DMS79 treated with DMSO at 0.1 percent for 48 hours (cell line): Measurements from ENCODE around the gene DLX3.

Experiments
- DNase-seq: peaks from one replicate; lab custom pipeline; 2025; lab: John Stamatoyannopoulos, UW

The DLX3 gene

DNA sequence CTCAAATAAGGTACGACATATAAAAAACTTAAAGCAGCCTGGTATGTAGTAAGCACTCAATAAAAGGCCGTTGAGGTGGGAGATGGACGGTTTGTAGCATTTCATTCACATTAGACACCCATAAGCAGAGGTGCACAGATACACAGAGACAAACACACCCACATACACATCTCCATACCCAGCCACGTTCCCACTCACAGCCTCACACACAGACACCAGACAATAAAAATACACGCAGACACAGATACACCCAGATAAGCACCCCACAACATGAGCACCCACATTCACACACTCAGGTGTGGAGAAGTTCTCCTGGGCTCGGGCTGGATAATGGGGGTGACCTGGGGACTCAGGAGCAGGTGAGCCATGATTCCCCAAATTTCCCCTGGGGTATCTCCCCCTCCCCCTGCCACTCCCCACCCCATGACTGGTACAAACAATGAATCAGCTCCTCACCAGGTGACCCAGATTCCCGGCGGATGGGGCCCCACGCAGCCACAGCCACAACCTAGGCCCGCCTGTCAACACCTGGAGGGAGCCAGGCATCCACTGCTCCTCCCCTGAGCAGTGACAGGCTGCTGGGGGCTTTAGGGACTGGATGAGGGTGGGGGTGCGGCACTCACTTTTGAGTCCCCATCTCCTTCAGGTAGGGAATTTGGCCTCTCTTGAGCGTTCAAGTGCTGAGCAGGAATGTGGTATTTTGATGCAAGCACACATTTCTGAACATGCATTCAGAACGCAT, 2.7 kb downstream of the DLX3 start:
- no peak for DNase-seq

DNA sequence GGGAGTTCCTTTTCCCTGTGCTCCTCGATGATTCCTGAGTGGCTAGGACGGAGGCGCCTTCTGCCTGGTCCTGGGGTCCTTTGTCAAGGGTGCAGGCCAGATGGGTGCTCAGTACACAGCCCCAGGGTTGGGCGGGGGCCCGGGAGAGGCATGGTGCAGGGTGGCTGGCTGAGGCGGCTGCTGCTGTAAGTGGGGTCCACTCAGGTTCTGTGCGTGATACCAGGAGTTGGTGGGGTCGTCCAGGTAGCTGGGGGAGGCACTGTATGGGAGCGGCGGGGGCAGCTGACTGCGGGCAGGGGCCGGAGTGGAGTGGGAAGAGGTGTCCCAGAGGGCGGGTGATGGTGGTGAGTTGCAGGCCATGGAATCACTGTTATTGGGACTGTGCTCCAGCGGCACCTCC, 3.6 kb downstream of the DLX3 start:
- DNase-seq, result no peak

DNA sequence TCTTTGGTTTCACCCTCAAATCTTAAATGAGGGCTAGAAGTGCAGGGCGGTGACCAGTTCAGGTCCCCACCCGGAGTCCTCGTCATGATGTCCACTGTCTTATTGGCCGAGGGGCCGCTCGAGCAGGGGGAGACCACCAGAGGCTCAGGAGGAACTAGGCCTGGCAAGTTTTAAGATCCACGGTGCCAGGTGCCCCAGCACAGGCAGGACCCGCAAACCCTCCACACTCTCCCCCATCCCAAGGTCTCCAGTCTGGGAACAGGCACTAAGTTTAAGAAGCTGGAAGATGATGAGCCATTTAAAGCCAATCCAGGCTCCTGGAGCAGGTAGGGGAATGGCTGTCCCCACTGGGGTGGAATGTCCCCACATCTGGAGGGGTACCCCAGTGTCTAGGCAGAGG, 4.1 kb downstream of the DLX3 start:
- no peak for DNase-seq

DNA sequence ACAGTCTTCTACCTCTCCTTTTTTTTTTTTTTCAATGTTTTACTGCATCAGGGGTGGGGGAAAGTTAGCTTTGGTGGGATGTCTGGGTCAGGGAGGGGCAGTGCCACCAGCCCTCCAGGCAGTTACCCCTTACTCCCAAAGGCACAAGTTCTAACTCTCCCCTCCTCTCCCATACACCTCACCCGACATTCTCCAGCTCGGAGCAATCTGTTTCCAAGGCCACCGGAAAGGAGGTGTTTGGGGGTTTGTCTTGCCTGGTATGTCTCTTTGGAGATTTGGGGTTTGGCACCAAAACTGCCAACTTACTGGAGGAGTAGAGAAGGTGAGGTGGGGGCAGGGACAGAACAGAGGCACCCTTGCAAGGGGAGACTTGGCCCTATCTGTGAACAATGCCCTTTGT, 4.7 kb downstream of the DLX3 start:
- no peak for DNase-seq

DNA sequence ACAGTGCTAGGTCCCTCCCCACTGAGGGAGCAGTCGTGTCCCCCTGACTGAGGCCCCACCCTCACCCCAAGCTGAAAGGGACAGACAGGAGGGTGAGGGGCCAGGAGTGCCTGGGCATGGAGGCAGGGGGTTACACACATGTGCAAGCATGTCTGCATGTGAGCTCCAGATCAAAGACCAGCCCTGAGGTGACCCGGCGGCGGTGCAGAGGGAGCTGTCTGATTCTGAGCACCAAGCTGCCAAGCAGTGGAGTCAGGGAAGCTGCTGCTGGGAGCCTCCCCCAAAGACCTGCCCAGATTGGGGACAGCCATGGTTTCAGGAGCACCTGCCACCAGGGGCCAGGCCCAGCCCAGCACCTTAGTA, 5.5 kb downstream of the DLX3 start:
- no peak for DNase-seq

DNA sequence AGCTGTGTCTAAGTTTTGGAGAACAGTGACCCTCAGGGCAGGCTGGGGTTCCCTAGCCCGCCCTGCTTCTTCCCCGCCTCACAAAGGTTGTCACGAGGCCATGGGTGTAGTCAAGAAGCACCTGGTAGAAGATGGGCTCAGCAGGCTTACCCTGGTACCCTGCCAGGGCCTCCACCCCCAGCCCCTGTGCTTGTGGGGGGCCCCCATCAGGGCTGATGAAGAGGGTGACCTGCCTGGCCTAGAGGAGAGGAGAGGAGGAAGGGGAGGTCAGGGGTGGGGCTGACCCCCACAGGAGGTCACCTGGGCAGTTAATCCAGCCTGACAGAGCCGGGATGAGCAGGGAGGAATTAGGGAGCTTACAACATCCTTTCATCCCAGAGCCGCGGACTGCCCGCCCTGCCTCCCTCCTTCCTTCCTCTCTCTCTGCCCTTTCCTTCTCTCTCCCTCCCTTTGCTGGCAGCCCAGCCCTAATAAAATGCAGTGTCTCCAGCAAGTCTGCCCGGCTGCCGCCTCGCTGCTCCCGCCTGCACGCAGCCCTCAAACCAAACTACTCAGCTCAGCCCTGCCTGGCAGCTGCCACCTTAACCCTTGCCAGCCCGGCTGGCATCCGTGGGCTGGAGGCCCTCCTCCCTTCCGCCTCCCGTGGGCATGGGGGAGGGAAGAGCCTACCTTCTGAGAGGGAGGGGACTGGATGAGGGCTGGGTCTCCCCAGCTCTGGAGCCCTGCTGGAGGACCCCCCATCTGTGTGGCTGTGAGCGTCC, 7.2 kb downstream of the DLX3 start:
- peak; percentile 86 for DNase-seq

DNA sequence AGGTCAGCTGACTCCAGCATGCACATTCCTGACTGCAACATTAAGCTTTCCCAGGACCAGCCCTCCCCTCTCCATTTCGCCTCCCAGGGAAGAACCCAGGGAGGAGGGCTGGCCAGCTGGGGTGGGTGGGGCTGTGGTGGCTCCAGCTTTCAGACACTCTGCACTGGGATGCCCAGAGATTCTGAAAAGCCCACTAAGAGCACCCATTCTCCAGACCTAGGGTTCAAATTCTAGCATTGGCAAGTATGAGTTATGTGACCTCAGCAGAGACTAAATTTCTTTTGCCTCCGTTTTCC, 7.8 kb downstream of the DLX3 start:
- DNase-seq, result no peak

DNA sequence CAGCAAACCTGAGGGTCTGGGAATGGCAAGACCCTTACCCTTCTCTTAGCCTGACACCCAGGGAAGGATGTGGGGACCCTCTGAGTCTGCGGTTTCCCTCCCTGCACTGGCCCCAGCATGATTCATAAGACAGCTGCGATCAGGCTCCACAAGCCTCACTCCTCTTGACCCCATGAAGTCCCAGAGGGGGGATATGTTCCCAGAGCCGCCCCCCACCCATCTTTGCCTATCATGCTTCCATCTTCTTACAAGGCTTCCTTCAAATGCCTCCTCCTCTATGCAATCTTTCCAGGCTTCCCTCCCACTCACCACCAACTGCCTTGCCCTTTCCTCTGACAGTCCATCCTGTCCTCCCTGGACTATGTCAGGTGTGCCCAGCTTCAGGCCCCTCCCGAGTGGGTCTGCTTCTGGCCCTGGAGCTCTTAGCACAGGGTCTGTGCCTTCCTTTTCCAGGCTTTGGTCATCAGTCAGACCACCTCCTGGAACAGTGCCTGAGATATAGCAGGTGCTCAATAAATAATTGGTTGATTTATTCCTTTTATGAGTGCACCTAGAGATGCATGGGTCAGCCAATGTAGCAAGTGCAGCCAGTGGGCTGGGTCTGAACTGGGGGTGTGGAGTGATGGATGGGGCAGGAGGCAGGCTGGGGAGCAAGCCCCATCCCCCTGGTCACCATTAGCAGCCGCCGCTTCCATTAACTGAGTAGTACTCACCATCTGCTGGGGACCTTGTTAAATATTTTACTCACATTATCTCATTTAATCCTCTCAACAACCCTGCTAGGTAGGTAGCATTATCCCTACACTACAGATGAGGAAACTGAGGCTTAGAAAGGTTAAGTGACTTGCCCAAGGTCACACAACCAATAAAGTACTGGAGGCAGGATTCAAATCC, 8.4 kb downstream of the DLX3 start:
- no peak for DNase-seq

DNA sequence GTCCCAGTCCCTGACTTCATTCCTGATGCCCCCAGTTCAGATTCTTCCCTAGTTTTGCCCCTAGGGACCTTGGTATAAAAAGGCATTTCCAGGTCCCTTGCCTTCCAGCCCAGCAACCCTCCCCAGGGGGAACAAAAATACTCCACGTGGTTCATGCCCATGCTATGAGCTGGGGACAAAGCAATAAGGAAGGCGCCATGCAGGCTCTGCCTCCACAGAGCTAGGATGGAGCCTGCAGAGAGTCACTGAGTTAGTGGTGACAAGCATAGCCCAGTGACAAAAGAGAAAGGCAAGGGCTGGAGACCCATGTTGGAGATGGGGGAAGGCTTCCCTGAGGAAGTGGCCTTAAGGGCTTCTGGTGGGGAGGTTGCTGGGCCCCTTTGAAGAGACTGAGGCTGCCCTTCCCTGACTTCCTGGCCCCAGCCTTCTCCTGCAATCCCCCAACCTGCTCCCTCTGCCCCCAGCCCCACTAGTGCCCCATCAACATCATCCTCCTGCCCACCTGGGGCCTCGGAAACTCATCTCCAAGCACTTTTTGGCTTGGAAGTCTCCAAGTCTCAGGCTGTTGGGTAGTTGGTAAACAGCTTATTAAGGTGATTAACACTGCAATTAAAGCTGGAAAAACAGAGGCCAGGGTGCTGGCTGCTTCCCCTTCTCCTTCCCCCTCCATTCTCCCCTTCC, 9.6 kb downstream of the DLX3 start:
- no peak for DNase-seq

DNA sequence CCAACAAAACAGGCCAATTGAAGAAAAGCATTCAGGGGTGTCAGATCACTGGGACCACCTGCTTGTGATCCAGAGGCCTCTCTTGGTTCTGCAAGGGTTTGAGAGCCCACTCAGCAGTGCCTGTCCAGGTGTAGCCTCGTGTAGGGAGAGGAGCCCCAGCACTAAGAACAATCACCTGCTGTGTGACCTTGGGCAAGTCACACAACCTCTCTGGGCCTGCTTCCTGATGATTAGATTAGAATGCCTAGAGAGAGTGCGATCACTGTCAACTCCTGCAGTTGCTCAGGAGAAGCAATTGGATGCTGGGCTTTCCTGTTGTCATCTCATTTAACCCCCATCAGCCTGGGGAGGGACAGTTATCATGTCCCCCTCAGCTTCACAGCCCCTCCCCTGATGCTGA, 10.2 kb downstream of the DLX3 start:
- no peak for DNase-seq

DNA sequence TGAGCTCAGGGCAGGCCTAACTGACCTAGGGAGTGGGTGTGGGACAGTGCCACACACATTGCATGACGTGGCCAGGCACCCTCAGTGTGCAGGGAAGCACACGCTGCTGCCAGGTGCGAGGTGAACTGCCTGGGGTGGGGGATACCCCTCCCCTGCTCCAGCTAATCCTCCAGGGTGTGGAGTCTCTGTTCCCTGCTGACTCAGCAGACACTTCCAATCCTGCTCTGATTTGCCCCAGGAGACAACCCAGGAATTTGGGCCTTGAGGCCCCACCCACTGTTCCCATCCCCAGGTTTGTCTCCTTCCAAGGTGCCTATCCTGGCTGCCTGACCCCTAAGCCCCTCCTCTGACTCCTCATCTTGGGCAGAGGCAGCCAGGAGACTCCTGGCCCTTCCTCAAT, 10.7 kb downstream of the DLX3 start:
- no peak for DNase-seq

DNA sequence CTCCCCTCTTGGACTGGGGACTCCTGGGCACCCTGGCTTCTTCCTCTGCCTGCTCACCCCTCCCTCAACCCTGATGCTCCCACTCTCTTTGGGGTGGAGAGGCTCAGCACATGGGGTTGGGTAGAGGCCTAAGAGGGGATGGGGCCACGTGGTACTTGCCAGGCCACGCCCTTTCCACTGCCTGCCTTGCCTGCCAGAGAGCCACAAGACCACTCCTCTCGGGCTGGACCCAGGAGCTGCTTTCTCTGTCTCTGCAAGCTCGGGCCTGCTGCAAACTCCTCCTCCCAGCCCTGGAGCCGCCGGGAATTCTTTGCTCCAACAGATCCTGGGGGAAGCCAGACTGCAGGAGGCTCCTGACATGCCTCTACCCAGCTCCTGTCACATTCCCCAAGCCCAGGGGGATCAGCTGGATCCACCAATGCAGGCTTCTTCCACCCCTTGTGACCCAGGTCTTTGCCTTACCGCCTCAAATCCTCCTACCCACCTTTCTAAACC, 14.3 kb downstream of the DLX3 start:
- no peak for DNase-seq

DNA sequence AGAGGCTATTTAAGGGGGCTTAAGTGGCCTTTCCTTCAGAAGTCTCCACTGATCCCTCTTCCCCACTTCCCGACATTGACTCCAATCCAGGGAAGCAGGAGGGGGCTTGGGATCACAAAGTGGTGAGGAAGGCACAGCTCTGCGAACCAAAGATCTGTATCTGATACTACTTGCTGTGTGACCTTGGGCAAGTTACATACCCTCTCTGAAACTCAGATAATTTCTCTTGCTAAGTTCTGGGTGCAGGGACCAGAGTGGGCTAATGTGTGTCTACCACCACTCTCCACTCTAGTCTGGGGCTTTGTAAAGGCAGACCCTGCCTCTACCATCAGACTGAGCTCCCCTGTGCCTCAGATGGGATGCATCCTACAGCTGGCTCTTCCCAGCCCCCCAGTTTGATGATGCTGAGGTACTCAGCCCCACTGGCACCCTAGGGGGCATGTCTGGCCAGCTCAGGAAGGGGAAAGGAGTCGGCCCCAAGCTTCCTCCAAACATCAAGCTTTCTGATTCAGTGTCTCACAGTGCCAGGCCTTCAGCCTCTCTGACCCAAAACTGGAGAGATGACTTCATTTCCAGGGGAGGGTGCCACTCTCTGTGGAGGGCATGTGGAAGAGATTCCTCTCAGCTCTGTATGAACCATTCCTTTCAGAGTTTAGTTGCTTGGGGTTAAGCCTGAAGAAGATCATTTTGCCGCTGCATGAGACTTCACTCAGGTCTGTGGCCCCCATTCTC, 15.1 kb downstream of the DLX3 start:
- DNase-seq, result no peak

DNA sequence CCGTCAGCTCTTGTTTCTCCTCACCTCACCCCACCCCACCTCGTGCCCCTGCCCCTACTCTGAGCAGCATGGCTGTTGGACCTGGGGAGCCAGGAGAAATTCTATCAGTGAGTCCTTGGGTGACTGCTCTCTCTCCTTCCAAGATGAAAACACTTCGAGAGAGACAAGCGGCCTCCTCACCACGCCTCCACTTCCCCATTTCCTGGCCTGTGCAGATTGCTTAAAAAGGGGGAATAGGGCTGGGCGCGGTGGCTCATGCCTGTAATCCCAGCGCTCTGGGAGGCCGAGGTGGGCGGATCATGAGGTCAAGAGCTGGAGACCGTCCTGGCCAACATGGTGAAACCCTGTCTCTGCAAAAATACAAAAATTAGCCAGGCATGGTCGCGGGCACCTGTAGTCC, 16.5 kb downstream of the DLX3 start:
- no peak for DNase-seq

DNA sequence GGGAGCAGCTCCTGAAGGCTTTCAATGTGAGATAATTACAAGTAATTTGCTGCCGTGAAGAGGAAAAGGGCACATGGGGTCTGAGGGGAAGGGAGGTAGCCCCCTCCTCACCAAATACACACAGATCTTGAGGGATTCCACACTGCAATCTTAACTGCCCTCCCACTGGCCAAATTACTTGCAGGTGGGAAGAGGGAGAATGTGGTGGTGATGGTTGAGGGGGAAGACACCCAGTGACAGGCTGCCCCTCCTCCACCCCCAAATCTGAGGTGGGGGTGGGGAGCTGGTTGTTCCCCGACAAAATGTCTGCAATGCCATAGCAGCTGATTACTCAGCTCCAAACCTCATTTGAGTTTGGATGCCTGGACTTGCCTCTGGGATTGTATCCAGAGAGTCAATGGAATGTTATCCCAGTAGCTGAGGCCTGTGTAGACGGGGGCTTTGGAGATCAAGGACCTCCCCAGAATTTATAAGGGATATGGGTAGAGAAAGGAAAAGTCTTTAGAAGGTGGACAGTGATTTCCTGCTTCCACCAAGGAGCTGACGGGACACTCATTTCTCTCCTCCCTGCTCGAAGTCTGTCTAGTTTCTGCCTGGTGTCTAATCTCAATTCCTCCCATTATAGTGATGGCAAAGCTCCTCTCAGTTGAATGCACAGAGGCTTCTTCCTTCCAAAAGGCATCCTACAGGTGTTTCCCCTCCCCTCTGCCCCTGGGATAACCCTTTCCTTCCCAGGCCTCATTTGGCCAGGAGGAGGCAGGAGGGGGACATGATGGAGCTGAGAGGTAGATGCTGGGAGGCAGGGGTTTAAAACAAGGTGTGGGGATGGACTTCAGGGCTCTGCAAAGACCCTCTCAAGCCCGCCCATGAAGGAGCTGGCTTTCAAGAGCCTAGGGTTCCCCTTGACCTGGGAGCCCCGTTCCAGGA, 17.3 kb downstream of the DLX3 start:
- no peak for DNase-seq

DNA sequence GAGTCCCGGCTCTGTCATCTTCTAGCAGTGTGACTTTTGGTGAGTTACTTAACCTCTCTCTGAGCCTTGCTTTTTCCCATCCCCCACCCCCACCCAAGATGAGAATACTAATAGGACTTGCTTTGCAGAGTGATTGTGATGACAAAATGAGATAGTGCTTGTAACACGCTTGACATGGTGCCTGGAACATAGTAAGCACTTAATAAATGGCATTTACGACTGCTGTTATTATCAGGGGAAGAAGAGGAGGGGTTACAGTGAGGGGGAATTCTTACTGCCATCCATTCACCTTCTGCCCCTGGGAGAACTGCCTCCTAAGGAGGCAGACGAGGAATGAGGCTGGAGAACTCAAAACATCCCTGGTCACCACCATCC, 18.2 kb downstream of the DLX3 start:
- no peak for DNase-seq

DNA sequence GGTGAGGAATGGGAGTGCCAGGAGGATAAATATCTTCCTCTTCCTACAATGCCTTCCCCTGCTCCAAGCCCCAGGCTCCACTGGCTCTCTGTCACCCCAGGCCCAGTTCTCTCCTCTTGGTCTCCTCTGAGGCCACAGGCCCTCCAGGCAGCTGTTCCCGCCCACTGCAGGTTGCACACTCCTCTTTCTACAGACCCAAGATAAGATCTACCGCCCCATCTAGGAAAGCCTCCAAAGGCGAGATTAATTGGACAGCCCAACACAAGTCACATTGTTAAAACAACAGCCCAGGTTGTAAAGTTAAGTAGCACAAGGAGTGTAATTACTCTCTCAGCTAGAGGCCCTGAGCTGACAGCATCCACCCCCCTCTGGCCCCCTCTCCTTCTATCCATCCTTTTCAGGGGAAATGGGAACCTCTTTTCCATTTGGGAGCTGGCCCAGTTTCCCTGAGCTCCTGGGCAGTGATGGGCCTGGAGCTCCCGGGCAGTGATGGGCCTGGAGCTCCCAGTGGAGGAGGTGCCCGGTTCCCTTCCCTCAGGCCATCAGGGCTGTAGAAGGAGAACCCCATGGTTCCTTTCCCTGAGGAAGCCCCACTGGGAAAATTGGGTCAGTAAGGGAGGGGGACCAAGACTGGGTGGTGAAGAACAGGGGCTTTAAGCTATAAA, 18.7 kb downstream of the DLX3 start:
- DNase-seq, result no peak

DNA sequence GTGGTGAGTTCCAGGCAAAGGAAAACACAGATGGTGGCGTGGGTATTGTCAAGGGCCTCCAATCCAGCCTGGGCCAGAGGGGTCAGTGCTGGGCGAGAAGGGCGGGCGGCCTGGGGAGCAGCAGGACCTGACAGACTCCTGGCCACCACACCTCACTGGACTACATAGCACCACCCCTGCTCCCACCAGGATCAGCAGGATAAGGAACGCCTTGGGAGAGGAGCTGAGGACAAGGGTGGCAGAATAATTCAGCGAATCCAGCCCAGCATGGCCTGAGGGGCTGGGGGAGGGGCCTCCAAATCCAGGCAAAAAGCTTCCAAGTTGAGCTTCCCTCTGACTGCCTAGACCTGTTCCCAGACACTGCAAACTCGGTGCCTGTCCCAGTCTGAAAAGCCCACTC, 19.5 kb downstream of the DLX3 start:
- DNase-seq, result no peak

DNA sequence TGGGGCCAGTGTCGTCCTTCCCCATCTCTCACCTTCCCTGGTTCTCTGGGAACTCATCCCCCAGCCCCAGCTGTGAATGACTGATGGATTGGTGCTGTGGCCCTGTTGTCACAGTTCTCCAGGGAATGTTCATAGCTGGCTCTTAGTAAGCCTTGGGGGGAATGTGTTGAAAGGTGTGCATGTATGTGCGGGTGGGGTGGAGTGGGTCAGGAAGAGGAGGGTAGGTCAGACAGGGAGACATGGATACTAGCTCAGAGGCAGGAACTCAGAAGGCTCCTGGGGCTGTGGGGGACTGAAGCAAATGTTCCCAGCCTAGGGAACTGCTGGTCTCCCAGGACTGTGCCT, 21.8 kb downstream of the DLX3 start:
- no peak for DNase-seq
